ENCODE measurements around the gene WDPCP. TPM values are rescaled to one million over a fixed set of nuclear protein-coding genes. Genes with fewer than 3 reads are reported as not detected.
"Not testable (repeated sequence)": the region's sequence is repeated elsewhere in the genome, so short reads cannot be mapped to it uniquely, and the experiment has no call there.

The WDPCP gene, protein sequence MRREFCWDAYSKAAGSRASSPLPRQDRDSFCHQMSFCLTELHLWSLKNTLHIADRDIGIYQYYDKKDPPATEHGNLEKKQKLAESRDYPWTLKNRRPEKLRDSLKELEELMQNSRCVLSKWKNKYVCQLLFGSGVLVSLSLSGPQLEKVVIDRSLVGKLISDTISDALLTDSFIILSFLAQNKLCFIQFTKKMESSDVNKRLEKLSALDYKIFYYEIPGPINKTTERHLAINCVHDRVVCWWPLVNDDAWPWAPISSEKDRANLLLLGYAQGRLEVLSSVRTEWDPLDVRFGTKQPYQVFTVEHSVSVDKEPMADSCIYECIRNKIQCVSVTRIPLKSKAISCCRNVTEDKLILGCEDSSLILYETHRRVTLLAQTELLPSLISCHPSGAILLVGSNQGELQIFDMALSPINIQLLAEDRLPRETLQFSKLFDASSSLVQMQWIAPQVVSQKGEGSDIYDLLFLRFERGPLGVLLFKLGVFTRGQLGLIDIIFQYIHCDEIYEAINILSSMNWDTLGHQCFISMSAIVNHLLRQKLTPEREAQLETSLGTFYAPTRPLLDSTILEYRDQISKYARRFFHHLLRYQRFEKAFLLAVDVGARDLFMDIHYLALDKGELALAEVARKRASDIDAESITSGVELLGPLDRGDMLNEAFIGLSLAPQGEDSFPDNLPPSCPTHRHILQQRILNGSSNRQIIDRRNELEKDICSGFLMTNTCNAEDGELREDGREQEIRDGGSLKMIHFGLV
- total RNA-seq = 27.7 to 30.7 TPM (median 30.1 TPM) in 3 replicates

DNA sequence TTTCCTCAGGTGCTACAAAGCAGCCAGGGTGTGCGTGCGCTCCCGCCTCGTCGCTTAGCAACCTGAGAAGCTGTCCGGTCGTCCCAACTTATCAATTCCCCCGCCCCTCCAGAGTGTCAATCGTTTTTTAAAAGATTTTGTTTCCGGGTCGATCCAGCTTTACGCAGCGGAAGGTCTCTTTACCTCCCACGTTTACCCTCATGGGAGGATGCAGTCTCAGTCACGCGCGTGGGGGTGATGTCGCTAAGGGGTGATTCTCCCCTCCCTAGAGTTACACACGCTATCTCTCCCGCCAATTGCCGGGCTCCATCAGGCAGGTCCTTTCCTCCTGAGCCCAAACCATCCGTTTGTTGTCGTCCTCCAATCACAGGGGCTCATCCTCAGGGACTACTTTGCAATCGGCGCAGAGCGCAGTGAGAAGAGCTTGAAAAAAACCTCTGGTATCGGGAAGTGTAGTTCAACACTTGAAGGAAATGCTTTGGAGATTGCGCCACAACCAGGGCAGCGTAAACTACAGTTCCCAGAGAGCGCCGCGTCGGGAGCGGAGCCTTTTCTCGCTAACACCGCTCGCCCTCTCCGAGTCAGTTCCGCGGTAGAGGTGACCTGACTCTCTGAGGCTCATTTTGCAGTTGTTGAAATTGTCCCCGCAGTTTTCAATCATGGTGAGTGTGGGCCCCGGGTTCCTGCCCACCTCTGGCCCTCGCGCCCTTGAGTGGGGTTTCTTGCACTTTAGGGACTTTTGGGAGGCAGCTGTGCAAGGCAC, at the start of gene WDPCP, which contains the start of gene MDH1:
Gene WDPCP (minus strand): TSS at position 93 of the 763 bp plus-strand sequence. CDS start 206 bp downstream, outside the sequence.
Gene MDH1 (plus strand): TSS at position 579 of the 763 bp plus-strand sequence. CDS start 81 bp downstream, at position 660.
- peak; percentile 77 to 88 for DNase-seq (ENCODE audit: low spot score in 2 of 2, unreplicated experiment in 2 of 2)
- Mint-ChIP-seq H3K27me3 (ENCODE audit: low read depth) (no peaks in the 10 kb centered on the region), H3K27ac (peak within 1 kb of the TSS; percentile 97), H3K4me1 (peaks cover 40% of the 10 kb centered on the region), H3K9me3 (no peaks in the 10 kb centered on the region), H3K36me3 (no peaks in the 10 kb centered on the region), H3K4me3 (peak within 1 kb of the TSS; percentile 95)
- TF ChIP-seq, protein P1, sequence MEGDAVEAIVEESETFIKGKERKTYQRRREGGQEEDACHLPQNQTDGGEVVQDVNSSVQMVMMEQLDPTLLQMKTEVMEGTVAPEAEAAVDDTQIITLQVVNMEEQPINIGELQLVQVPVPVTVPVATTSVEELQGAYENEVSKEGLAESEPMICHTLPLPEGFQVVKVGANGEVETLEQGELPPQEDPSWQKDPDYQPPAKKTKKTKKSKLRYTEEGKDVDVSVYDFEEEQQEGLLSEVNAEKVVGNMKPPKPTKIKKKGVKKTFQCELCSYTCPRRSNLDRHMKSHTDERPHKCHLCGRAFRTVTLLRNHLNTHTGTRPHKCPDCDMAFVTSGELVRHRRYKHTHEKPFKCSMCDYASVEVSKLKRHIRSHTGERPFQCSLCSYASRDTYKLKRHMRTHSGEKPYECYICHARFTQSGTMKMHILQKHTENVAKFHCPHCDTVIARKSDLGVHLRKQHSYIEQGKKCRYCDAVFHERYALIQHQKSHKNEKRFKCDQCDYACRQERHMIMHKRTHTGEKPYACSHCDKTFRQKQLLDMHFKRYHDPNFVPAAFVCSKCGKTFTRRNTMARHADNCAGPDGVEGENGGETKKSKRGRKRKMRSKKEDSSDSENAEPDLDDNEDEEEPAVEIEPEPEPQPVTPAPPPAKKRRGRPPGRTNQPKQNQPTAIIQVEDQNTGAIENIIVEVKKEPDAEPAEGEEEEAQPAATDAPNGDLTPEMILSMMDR (IDR thresholded peaks at IDR 0.05; ENCODE audit: unreplicated experiment) = no peak

DNA sequence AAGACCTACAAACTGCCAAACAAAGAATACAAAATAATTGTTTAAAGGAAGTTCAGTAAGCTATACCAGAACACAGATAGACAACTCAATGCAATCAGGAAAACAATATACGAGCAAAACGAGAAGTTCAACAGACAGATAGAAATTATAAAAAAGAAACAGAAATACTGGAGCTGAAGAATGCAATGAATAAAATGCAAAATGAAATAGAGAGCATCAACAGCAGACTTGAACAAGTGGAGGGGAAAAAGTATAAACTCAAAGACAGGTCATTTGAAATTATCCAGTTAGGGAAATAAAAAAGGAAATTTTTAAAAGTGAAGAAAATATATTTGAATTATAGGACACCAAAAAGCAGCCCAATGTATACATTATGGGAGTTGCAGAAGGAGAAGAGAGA, 44.1 kb upstream of the WDPCP start:
- Mint-ChIP-seq H3K27me3 (ENCODE audit: low read depth) (no peaks in the 10 kb centered on the region), H3K27ac (no peak overlapping the region), H3K36me3 (peaks cover 33% of the 10 kb centered on the region), H3K4me1 (no peaks in the 10 kb centered on the region), H3K4me3 (no peak overlapping the region), H3K9me3 (peaks cover 72% of the 10 kb centered on the region)
- TF ChIP-seq, protein P1 (IDR thresholded peaks at IDR 0.05; ENCODE audit: unreplicated experiment) = no peak
- DNase-seq (ENCODE audit: low spot score in 2 of 2, unreplicated experiment in 2 of 2) = no peak

DNA sequence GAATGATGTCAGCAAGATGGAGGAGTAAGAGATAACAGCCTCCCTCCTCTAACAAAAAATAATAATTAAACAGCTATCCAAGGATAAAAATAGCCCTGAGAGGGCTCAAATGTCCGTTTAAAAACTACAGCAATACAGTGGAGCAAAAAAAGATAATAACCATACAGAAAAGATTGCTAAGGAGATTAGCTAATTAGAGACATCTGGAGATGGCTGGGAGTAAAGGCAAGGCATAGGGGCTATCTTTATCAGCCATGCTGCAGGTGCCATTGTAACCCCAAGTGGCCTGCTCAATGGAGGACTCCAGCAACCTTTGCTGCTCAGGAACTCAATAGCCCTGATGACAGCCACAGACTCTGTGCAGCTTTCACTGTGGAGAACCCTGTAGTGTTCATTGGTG, 43.2 kb upstream of the WDPCP start:
- no peak for DNase-seq (ENCODE audit: low spot score in 2 of 2, unreplicated experiment in 2 of 2)
- Mint-ChIP-seq H3K36me3 (peaks cover 32% of the 10 kb centered on the region), H3K9me3 (peaks cover 71% of the 10 kb centered on the region), H3K4me1 (no peaks in the 10 kb centered on the region), H3K27ac (no peak overlapping the region), H3K4me3 (no peak overlapping the region), H3K27me3 (ENCODE audit: low read depth) (no peaks in the 10 kb centered on the region)
- TF ChIP-seq, protein P1 (IDR thresholded peaks at IDR 0.05; ENCODE audit: unreplicated experiment) = no peak

DNA sequence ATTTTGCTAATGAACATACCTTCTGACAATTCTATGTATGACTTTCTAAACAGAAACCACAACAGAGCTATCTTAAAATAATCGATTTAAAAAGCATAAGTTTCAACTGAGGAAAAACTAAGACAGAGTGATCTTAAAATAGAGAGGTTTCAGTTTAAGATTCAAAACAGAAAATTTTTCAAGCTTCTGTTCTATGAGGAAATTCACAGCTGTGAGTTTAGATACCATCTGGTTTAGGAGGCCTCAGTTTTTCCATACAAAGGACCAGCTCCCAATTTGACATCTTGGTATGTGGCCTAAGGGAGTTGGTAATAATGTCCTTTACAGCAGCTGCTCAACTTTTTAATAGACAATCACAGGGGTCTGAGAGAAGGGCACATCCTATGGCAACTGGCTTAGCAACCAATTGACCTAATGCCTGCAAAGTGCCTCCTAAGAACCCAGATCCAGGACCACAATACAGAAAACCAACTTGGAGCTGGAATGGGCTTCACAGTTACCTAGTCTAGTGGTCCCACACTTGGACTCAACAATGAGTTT, 40.2 kb upstream of the WDPCP start:
- Mint-ChIP-seq H3K27me3 (ENCODE audit: low read depth) (no peaks in the 10 kb centered on the region), H3K36me3 (peaks cover 18% of the 10 kb centered on the region), H3K4me1 (no peaks in the 10 kb centered on the region), H3K27ac (no peak overlapping the region), H3K4me3 (no peak overlapping the region), H3K9me3 (peaks cover 63% of the 10 kb centered on the region)
- TF ChIP-seq, protein P1 (IDR thresholded peaks at IDR 0.05; ENCODE audit: unreplicated experiment) = no peak
- DNase-seq (ENCODE audit: low spot score in 2 of 2, unreplicated experiment in 2 of 2) = no peak

DNA sequence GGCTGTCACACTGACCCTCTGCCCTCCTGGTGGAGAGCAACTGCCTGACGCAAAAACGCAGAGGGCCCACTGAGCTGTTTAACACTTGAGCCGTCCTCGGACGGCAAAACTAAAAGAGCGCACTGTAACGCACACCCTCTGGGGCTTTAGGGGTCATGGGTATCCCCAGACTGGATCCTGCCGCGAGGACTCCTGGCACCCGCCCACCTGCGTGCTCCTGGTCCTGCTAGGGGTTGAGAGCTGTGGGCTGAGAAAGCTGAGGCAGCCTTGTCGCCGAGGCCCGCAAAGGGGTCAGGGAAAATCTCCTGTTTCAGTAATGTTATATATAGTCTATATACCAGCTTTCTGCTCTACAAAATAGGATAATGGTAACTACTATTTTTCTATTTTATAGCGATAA, 39.6 kb upstream of the WDPCP start:
- H3K9me3 Mint-ChIP-seq = peaks cover 63% of the 10 kb centered on the region
- TF ChIP-seq, protein P1 (IDR thresholded peaks at IDR 0.05; ENCODE audit: unreplicated experiment) = no peak

DNA sequence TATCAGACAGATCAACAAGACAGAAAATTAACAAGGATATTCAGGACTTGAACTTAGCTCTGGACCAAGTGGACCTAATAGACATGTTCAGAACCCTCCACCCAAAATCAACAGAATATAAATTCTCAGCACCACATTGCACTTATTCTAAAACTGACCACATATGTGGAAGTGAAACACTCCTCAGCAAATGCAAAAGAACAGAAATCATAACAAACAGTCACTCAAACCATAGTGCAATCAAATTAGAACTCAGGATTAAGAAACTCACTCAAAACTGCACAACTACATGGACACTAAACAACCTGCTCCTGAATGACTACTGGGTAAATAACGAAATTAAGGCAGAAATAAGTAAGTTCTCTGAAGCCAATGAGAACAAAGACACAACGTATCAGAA, 35.5 kb upstream of the WDPCP start:
- H3K27me3 Mint-ChIP-seq (ENCODE audit: low read depth); H3K4me1 Mint-ChIP-seq; DNase-seq (ENCODE audit: low spot score in 2 of 2, unreplicated experiment in 2 of 2); H3K27ac Mint-ChIP-seq; H3K4me3 Mint-ChIP-seq: not testable (repeated sequence)
- peaks cover 23% of the 10 kb centered on the region for H3K36me3 Mint-ChIP-seq
- peaks cover 40% of the 10 kb centered on the region for H3K9me3 Mint-ChIP-seq

More for the DNA sequence above, 39.6 kb upstream of the WDPCP start:
- Mint-ChIP-seq H3K27ac (no peak overlapping the region), H3K27me3 (ENCODE audit: low read depth) (no peaks in the 10 kb centered on the region), H3K4me1 (no peaks in the 10 kb centered on the region), H3K36me3 (peaks cover 20% of the 10 kb centered on the region), H3K4me3 (no peak overlapping the region)
- no peak for DNase-seq (ENCODE audit: low spot score in 2 of 2, unreplicated experiment in 2 of 2)

Measured in mesothelial cell of epicardium (in vitro differentiated cells).